ENCODE measurements around the gene SESN3.

- TF ChIP-seq CTCF (tag by site-specific recombination; IDR thresholded peaks at IDR 0.05) (no peak), ZNF639 (tag by site-specific recombination; IDR thresholded peaks at IDR 0.05) (no peak), ZNF561 (tag by site-specific recombination; IDR thresholded peaks at IDR 0.05; ENCODE audit: borderline replicate concordance) (no peak), ZNF24 (tag by site-specific recombination; IDR thresholded peaks at IDR 0.05) (no peak), ATF2 (tag by site-specific recombination; IDR thresholded peaks at IDR 0.05; ENCODE audit: low read depth) (no peak), ZNF501 (tag by site-specific recombination; IDR thresholded peaks at IDR 0.05) (no peak), ZNF239 (tag by site-specific recombination; IDR thresholded peaks at IDR 0.05) (no peak), KLF8 (tag by site-specific recombination; IDR thresholded peaks at IDR 0.05) (no peak), KLF16 (tag by site-specific recombination; IDR thresholded peaks at IDR 0.05) (no peak), REST (tag by site-specific recombination; IDR thresholded peaks at IDR 0.05) (no peak), ZNF302 (tag by site-specific recombination; IDR thresholded peaks at IDR 0.05; ENCODE audit: low read depth) (no peak), ZNF23 (tag by site-specific recombination; IDR thresholded peaks at IDR 0.05; ENCODE audit: borderline replicate concordance) (no peak), ZNF274 (IDR thresholded peaks at IDR 0.05; ENCODE audit: low read length) (no peak), ZNF274 (tag by site-specific recombination; IDR thresholded peaks at IDR 0.05; ENCODE audit: borderline replicate concordance) (no peak), ZFP3 (tag by site-specific recombination; IDR thresholded peaks at IDR 0.05; ENCODE audit: low read depth) (no peak)
Measured at GRCh38 chr11:95279921-95280868, 49.2 kb upstream of the SESN3 start.

Measured in HEK293 (cell line).